Measurements from ENCODE around the gene RELB. TPM values are rescaled to one million over a fixed set of nuclear protein-coding genes. Genes with fewer than 3 reads are reported as not detected.
"Not testable (repeated sequence)": the region's sequence is repeated elsewhere in the genome, so short reads cannot be mapped to it uniquely, and the experiment has no call there.

Gene RELB
- total RNA-seq, 8 experiments from 2014 or later = 1.7 to 15.4 (median 5.4) TPM

GRCh38 chr19:44990966-44991365, 10.3 kb upstream of the RELB start:
- Histone ChIP-seq H3K4me3 (no peak overlapping the region), H3K27ac (no peak overlapping the region), H3K4me1 (replicated peaks in 1 of 2) (no peaks in the 10 kb centered on the region)
- ATAC-seq (replicated peaks in 6 of 8) = no peak
- 80% methylated on average over 1 of the region's 12 CpGs; no CpG with 5 or more reads in 9 of the 10 experiments for WGBS, 10 experiments
- in situ Hi-C loops (cut with MboI; ENCODE audit: low pct_unique_long_range_greater_than_20kb in 2 of 9, low sequenced_read_pairs in 9 of 9, unreplicated experiment in 9 of 9) = no loop called here

- 94% methylated on average over 6 of the region's 44 CpGs; no CpG with 5 or more reads in 9 of the 10 experiments for WGBS, 10 experiments
- peak in 4 of 8 experiments; percentile 5 to 28 (median 20) for ATAC-seq (replicated peaks in 6 of 8)
- H3K4me3 ChIP-seq = no peak overlapping the region
- in situ Hi-C loops (cut with MboI; ENCODE audit: low pct_unique_long_range_greater_than_20kb in 2 of 9, low sequenced_read_pairs in 9 of 9, unreplicated experiment in 9 of 9) = no loop called here
- H3K4me1 ChIP-seq (replicated peaks in 1 of 2) = no peaks in the 10 kb centered on the region
- no peak overlapping the region for H3K27ac ChIP-seq
Observed at GRCh38 chr19:44992336-44993163, 8.7 kb upstream of the RELB start.

GRCh38 chr19:44993526-44993925, 7.7 kb upstream of the RELB start:
- H3K4me1 ChIP-seq (replicated peaks in 1 of 2) = no peaks in the 10 kb centered on the region
- in situ Hi-C loops (cut with MboI; ENCODE audit: low pct_unique_long_range_greater_than_20kb in 2 of 9, low sequenced_read_pairs in 9 of 9, unreplicated experiment in 9 of 9) = no loop called here
- no peak for ATAC-seq (replicated peaks in 6 of 8)
- no peak overlapping the region for H3K4me3 ChIP-seq
- 80 to 100% (median 85%) methylated on average over 1 to 4 of the region's 6 CpGs; no CpG with 5 or more reads in 4 of the 10 experiments for WGBS, 10 experiments
- H3K27ac ChIP-seq = no peak overlapping the region

DNA sequence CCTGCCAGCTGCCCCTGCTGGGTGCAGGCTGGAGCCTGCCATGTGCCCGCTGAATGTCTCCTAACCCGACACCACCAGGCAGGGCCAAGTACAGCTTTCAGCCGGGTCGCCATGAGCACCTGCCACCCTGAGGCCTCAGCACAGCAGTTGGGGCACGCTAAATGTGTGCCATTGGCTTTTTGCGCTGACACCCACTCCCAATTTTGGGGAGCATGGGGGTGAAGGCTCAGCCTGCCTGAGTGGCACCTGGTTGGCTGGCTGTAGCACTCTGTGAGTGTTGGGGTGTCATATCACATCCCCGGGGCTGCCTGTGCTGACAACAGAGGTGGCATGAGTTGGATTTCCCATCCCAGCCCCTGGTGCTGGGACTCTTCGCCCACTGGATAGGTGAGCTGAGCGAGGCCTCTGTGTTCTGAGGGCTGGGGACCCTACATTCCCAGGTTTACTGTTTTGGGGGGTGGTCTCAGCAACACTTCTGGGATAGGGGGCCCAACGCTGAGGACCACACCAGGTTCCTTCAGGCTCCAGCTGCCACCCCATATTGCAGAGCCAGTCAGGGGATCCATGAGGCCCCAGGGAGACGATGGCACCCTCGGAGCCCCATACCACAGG, 7.2 kb upstream of the RELB start:
- H3K4me1 ChIP-seq (replicated peaks in 1 of 2) = no peaks in the 10 kb centered on the region
- H3K4me3 ChIP-seq = no peak overlapping the region
- no peak for ATAC-seq (replicated peaks in 6 of 8)
- 70 to 100% (median 85%) methylated on average over 1 to 5 of the region's 12 CpGs; no CpG with 5 or more reads in 6 of the 10 experiments for WGBS, 10 experiments
- in situ Hi-C loops (cut with MboI; ENCODE audit: low pct_unique_long_range_greater_than_20kb in 2 of 9, low sequenced_read_pairs in 9 of 9, unreplicated experiment in 9 of 9) = no loop called here
- no peak overlapping the region for H3K27ac ChIP-seq

DNA sequence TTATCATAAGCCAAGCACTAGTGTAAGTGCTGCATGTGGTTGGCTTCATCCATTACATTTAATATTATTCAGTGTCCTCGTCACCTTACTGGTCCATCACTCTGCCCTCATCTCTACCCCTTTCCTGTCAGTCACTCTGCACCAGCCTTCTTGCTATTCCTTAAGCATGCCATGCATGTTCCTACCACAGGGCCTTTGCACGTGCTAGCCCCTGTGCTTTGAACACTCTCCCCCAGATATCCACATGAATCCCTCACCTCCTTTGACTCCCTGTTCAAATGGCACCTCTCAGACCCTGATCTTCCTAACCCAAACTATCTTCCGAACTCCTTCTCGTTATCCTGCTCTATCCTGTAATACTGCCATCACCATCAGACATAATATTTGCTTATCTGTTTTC, 3.2 kb upstream of the RELB start:
- in situ Hi-C loops (cut with MboI; ENCODE audit: low pct_unique_long_range_greater_than_20kb in 2 of 9, low sequenced_read_pairs in 9 of 9, unreplicated experiment in 9 of 9) = no loop called here
- no peak overlapping the region for H3K27ac ChIP-seq
- no peak overlapping the region for H3K4me3 ChIP-seq
- peaks cover 0 to 3% of the 10 kb centered on the region in 2 donors for H3K4me1 ChIP-seq (replicated peaks in 1 of 2)
- 58 to 100% (median 83%) methylated on average over 1 to 4 of the region's 4 CpGs; no CpG with 5 or more reads in 1 of the 10 experiments for WGBS, 10 experiments
- no peak for ATAC-seq (replicated peaks in 6 of 8)

- WGBS, 10 experiments = 20 to 89% (median 64%) methylated on average over 2 to 8 of the region's 12 CpGs; no CpG with 5 or more reads in 2 of the 10 experiments
- H3K4me3 ChIP-seq; H3K4me1 ChIP-seq (replicated peaks in 1 of 2); in situ Hi-C loops (cut with MboI; ENCODE audit: low pct_unique_long_range_greater_than_20kb in 2 of 9, low sequenced_read_pairs in 9 of 9, unreplicated experiment in 9 of 9); ATAC-seq (replicated peaks in 6 of 8); H3K27ac ChIP-seq: not testable (repeated sequence)
Observed at GRCh38 chr19:44999131-44999925, 1.9 kb upstream of the RELB start.

DNA sequence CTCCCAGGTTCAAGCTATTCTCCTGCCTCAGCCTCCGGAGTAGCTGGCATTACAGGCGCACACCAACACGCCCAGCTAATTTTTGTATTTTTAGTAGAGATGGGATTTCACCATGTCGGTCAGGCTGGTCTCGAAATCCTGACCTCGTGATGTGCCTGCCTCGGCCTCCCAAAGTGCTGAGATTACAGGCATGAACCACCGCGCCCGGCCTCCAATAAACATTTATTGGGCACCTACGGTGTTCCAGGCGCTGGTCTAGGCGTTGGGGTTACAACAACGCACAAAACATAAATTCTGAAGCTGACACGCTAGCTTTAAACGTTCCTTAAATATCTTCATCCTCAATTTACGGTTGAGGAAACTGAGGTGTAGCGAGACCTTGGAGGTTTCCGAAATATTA, 599 bp upstream of the RELB start:
- H3K27ac ChIP-seq; ATAC-seq (replicated peaks in 6 of 8); H3K4me1 ChIP-seq (replicated peaks in 1 of 2); in situ Hi-C loops (cut with MboI; ENCODE audit: low pct_unique_long_range_greater_than_20kb in 2 of 9, low sequenced_read_pairs in 9 of 9, unreplicated experiment in 9 of 9): not testable (repeated sequence)
- WGBS, 10 experiments = 19 to 89% (median 59%) methylated on average over 2 to 13 of the region's 19 CpGs; no CpG with 5 or more reads in 1 of the 10 experiments
- peak overlapping the region in 4 of 5 donors; percentile 54 to 70 (median 60) for H3K4me3 ChIP-seq

DNA sequence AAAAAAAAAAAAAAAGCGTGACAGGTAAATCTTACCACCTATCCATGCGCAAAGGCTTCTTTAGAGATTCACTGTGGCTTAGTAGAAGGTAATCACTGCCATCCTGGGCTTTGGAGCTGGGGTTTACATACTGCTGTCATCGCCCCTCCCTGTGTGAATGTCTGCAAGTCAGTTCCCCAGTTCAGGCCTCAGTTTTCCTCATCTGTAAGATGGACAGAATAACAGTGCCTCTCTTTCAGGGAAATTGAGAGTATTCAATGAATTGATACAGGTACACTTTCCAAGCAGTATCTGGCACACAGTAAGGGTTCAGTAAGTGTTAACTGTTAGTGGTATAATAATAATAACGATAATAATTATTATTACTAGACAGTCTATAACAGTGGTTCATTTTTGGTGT, 2.2 kb downstream of the RELB start:
- in situ Hi-C loops (cut with MboI; ENCODE audit: low pct_unique_long_range_greater_than_20kb in 2 of 9, low sequenced_read_pairs in 9 of 9, unreplicated experiment in 9 of 9) = no loop called here
- 43 to 92% (median 80%) methylated on average over 1 to 4 of the region's 4 CpGs; no CpG with 5 or more reads in 1 of the 10 experiments for WGBS, 10 experiments
- Histone ChIP-seq H3K4me1 (replicated peaks in 1 of 2) (peaks cover 0 to 3% of the 10 kb centered on the region in 2 donors), H3K27ac (no peak overlapping the region), H3K4me3 (no peak overlapping the region)
- no peak for ATAC-seq (replicated peaks in 6 of 8)

DNA sequence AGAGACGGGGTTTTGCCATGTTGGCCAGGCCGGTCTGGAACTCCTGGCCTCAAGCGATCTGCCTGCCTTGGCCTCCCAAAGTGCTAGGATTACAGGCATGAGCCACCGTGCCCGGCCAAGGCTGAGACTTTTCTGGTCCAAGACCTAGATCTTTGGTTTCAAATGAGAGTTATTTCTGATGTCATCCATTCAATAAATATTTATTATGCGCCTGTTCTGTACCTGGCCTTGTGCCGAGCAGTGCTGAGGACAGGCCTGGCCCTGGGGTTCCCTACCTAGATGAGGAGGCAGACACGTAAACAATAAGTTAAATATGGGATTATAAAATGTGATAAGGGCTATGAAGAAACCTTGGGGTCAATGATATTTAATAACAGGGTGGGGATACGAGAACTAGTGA, 4.5 kb downstream of the RELB start:
- Histone ChIP-seq H3K4me3 (no peak overlapping the region), H3K4me1 (replicated peaks in 1 of 2) (peaks cover 0 to 3% of the 10 kb centered on the region in 2 donors), H3K27ac (no peak overlapping the region)
- WGBS, 10 experiments = 91 to 100% (median 100%) methylated on average over 1 to 7 of the region's 9 CpGs; no CpG with 5 or more reads in 2 of the 10 experiments
- in situ Hi-C loops (cut with MboI; ENCODE audit: low pct_unique_long_range_greater_than_20kb in 2 of 9, low sequenced_read_pairs in 9 of 9, unreplicated experiment in 9 of 9) = no loop called here
- no peak for ATAC-seq (replicated peaks in 6 of 8)

DNA sequence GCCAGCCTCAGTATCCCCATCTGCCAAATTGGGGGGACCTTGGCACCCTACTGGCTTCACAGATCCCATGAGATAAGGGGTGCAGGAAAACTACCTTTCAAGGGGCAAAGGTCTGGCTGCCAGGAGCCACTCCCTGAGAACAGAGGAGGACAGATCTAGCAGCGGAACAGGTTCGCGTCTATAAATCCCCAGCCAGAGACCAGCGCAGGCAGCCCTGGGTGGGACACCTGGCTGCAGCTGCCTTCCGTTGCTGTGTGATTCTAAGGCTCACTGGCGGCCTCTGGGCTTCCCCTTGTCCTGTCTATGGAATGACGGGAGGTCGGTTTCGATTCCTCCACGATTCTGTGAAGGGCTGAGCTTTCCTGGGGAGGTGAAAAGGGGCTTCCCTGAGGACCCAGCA, 7.3 kb downstream of the RELB start:
- H3K4me3 ChIP-seq = no peak overlapping the region
- ATAC-seq (replicated peaks in 6 of 8) = no peak
- in situ Hi-C loops (cut with MboI; ENCODE audit: low pct_unique_long_range_greater_than_20kb in 2 of 9, low sequenced_read_pairs in 9 of 9, unreplicated experiment in 9 of 9) = no loop called here
- H3K4me1 ChIP-seq (replicated peaks in 1 of 2) = no peaks in the 10 kb centered on the region
- no peak overlapping the region for H3K27ac ChIP-seq
- WGBS, 10 experiments = 47 to 77% methylated on average over 3 to 4 of the region's 10 CpGs; no CpG with 5 or more reads in 8 of the 10 experiments

DNA sequence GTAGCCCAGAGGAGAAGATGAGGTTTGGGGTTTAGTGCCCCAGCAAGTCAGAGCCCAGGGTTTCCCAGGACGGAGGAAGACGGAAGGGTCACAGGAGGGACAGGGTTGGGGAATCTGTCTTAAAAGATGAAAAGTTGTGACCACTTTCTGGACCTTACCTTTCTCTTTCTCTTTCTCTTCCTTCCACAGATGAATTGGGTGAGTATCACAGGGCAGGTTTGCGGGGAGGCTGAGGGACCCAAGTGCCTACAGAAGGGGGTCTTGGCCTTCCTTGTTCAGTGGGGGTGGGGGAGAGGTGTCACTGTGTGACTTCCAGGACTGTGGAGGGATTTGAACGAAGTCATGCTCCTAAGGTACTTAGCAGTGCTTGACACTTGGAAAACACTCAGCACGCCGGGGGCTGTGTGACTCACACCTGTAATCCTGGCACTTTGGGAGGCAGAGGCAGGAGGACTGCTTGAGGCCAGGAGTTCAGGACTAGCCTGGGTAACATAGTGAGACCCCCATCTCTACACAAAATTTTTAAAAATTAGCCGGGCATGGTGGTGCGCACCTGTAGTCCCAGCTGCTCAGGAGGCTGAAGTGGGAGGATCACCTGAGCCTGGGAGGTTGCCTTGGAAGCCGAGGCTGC, 8.5 kb downstream of the RELB start:
- Histone ChIP-seq H3K4me3 (no peak overlapping the region), H3K4me1 (replicated peaks in 1 of 2) (no peaks in the 10 kb centered on the region), H3K27ac (no peak overlapping the region)
- 73 to 100% (median 86%) methylated on average over 1 to 6 of the region's 9 CpGs; no CpG with 5 or more reads in 3 of the 10 experiments for WGBS, 10 experiments
- ATAC-seq (replicated peaks in 6 of 8) = no peak
- in situ Hi-C loops (cut with MboI; ENCODE audit: low pct_unique_long_range_greater_than_20kb in 2 of 9, low sequenced_read_pairs in 9 of 9, unreplicated experiment in 9 of 9) = no loop called here

GRCh38 chr19:45010306-45010705, 9.0 kb downstream of the RELB start:
- no peak overlapping the region for H3K4me3 ChIP-seq
- WGBS, 10 experiments = 21 to 100% (median 63%) methylated on average over 1 to 5 of the region's 6 CpGs; no CpG with 5 or more reads in 1 of the 10 experiments
- H3K4me1 ChIP-seq (replicated peaks in 1 of 2) = no peaks in the 10 kb centered on the region
- ATAC-seq (replicated peaks in 6 of 8) = no peak
- in situ Hi-C loops (cut with MboI; ENCODE audit: low pct_unique_long_range_greater_than_20kb in 2 of 9, low sequenced_read_pairs in 9 of 9, unreplicated experiment in 9 of 9) = no loop called here
- H3K27ac ChIP-seq = no peak overlapping the region
